Fibroblast of lung (primary cell): ENCODE measurements around the gene ZNF618.

Experiments
- CTCF ChIP-seq, 2 donors: IDR thresholded peaks in 1 of 2; conservative IDR thresholded peaks in 1 of 2; 1 replicate in 1 of 2; 2 replicates in 1 of 2; pipeline ENCODE4 v1.5.1; 2011 to 2012; ENCODE audit warnings: low read length in 2 of 2, control low read depth in 1 of 2, inconsistent platforms in 1 of 2, low read depth in 1 of 2, mild to moderate bottlenecking in 1 of 2
- EZH2 ChIP-seq: IDR thresholded peaks from 2 replicates; pipeline ENCODE4 v1.5.1; 2012; ENCODE audit warnings: low read length, control low read depth, mild to moderate bottlenecking; ENCODE audit errors: missing control alignments

GRCh38 chr9:113990570-113990907, 114.4 kb downstream of the ZNF618 start:
- no peak for TF ChIP-seq EZH2
- no peak for TF ChIP-seq CTCF (conservative IDR thresholded peaks at IDR 0.05 in 1 of 2, IDR thresholded peaks at IDR 0.05 in 1 of 2; ENCODE audit: low read depth in 1 of 2, low read length in 2 of 2)
